ENCODE data around the gene KDM3A.

DNA sequence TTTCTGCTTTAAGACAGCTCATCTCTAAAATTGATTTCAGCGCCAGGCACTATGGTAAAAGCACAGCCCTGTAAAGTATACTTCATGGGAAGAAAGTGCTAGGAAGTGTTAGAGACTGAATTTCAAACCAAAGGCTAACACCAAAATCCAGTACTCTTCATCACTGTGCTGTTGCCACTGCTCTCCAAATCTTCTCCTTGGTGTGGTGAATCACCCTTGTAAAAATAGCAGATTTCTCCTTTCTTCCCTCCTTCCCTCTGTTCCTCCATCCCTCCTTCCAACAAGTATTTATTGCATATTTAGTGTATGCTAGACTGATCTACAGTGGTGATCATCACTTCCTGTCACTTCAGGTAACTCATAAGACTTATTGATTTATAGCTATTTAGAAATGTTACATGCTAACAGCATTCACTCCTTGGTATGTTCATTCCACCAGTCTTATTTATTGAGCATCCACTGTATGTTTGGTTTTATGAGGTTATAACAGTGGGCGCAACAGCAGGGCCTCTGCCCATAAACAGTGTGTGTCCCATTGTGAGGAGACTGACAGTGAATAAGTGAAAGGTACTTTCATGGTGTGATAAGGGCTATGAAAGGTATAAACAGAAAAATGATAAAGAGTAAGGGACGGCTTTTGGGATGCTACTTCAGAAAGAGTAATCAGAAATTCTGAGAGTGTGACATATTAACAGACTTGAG is 20.0 kb downstream of the KDM3A start:
- TF ChIP-seq, protein P1, sequence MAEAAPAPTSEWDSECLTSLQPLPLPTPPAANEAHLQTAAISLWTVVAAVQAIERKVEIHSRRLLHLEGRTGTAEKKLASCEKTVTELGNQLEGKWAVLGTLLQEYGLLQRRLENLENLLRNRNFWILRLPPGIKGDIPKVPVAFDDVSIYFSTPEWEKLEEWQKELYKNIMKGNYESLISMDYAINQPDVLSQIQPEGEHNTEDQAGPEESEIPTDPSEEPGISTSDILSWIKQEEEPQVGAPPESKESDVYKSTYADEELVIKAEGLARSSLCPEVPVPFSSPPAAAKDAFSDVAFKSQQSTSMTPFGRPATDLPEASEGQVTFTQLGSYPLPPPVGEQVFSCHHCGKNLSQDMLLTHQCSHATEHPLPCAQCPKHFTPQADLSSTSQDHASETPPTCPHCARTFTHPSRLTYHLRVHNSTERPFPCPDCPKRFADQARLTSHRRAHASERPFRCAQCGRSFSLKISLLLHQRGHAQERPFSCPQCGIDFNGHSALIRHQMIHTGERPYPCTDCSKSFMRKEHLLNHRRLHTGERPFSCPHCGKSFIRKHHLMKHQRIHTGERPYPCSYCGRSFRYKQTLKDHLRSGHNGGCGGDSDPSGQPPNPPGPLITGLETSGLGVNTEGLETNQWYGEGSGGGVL (tag by site-specific recombination; IDR thresholded peaks at IDR 0.05) = no peak
- TF ChIP-seq, protein P2, sequence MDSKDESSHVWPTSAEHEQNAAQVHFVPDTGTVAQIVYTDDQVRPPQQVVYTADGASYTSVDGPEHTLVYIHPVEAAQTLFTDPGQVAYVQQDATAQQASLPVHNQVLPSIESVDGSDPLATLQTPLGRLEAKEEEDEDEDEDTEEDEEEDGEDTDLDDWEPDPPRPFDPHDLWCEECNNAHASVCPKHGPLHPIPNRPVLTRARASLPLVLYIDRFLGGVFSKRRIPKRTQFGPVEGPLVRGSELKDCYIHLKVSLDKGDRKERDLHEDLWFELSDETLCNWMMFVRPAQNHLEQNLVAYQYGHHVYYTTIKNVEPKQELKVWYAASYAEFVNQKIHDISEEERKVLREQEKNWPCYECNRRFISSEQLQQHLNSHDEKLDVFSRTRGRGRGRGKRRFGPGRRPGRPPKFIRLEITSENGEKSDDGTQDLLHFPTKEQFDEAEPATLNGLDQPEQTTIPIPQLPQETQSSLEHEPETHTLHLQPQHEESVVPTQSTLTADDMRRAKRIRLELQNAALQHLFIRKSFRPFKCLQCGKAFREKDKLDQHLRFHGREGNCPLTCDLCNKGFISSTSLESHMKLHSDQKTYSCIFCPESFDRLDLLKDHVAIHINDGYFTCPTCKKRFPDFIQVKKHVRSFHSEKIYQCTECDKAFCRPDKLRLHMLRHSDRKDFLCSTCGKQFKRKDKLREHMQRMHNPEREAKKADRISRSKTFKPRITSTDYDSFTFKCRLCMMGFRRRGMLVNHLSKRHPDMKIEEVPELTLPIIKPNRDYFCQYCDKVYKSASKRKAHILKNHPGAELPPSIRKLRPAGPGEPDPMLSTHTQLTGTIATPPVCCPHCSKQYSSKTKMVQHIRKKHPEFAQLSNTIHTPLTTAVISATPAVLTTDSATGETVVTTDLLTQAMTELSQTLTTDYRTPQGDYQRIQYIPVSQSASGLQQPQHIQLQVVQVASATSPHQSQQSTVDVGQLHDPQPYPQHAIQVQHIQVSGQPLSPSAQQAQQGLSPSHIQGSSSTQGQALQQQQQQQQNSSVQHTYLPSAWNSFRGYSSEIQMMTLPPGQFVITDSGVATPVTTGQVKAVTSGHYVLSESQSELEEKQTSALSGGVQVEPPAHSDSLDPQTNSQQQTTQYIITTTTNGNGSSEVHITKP (tag by site-specific recombination; IDR thresholded peaks at IDR 0.05) = no peak
- no peak for TF ChIP-seq ZNF785 (tag by site-specific recombination; IDR thresholded peaks at IDR 0.05)

All from HEK293 (cell line).